ENCODE results near the gene VWA3B.

DNA sequence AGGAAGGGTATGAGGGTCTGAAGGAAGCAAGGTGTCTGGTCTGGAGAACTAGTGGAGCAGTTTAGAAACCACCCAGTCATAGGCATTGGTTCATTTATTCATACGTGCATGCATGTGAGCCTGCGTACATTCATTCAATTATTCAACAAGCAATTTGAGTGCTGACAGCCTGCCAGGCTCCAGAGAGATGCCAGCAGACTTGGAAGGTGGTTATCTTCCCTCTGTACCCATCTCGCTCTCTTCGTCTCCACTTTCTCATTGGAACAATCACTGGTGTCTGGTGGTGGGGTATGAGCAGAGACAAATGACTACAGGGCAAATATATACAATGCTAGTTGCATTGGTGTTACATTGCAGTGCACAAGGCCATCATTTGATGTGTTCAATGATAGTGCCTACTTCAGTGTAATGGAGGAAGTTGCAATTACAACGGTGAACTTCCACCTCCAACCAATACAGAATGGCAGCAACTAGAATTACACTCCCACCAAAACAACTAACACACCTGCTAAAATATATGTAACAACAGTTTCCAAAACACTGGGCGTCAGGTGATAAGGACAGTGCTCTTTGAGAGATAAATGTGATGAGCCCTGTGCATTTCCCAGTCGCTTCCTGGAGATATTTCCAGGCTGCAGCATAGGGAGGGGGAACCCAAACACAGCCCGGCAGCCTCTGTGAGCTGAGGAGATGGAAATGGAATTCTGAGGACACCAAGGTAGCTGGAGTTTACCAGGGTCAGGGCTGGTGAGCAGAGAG is 226.7 kb downstream of the VWA3B start:
- TF ChIP-seq EZH2 (IDR thresholded peaks at IDR 0.05) = no peak
- no peak for TF ChIP-seq POLR2AphosphoS5 (IDR thresholded peaks at IDR 0.05; ENCODE audit: borderline replicate concordance, low read depth, low read length)
- no peak for TF ChIP-seq FOXP2 (optimal IDR thresholded peaks at IDR 0.05; ENCODE audit: control extremely low read depth, extremely low read length, insufficient read depth)
